Measurements from ENCODE around the gene RTKN2. TPM values are rescaled to one million over a fixed set of nuclear protein-coding genes. Genes with fewer than 3 reads are reported as not detected.

RTKN2 gene
- total RNA-seq, 1 donor from 2014 or later: 3.9 TPM

DNA sequence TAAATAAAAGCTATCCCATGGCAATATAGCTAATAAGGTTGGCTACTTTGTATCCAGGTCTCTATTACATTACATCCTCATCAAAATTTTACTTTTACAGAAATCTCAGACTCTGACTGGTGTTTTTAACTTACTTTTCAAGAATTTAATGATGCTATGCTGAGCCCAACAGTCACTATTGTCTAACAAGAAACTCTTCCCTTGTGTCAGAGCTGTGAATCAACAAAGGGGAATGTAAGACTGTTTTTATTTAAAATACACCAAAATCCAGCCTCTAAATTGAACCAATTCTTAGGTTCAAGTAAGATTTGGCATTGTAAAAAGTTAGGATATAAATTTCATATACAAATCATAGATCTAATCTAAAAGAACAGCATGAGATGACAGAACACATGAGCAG is 7.0 kb downstream of the RTKN2 start:
- Mint-ChIP-seq H3K4me3 (ENCODE audit: unreplicated experiment) (no peak overlapping the region), H3K27ac (ENCODE audit: unreplicated experiment) (no peak overlapping the region), H3K36me3 (ENCODE audit: low read depth) (no peaks in the 10 kb centered on the region), H3K27me3 (ENCODE audit: low read depth) (no peaks in the 10 kb centered on the region), H3K9me3 (ENCODE audit: low read depth) (no peaks in the 10 kb centered on the region), H3K4me1 (ENCODE audit: low read depth) (peaks cover 23% of the 10 kb centered on the region)
- no peak for DNase-seq (ENCODE audit: low spot score)
- TF ChIP-seq, protein P1, sequence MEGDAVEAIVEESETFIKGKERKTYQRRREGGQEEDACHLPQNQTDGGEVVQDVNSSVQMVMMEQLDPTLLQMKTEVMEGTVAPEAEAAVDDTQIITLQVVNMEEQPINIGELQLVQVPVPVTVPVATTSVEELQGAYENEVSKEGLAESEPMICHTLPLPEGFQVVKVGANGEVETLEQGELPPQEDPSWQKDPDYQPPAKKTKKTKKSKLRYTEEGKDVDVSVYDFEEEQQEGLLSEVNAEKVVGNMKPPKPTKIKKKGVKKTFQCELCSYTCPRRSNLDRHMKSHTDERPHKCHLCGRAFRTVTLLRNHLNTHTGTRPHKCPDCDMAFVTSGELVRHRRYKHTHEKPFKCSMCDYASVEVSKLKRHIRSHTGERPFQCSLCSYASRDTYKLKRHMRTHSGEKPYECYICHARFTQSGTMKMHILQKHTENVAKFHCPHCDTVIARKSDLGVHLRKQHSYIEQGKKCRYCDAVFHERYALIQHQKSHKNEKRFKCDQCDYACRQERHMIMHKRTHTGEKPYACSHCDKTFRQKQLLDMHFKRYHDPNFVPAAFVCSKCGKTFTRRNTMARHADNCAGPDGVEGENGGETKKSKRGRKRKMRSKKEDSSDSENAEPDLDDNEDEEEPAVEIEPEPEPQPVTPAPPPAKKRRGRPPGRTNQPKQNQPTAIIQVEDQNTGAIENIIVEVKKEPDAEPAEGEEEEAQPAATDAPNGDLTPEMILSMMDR (IDR thresholded peaks at IDR 0.05): no peak

DNA sequence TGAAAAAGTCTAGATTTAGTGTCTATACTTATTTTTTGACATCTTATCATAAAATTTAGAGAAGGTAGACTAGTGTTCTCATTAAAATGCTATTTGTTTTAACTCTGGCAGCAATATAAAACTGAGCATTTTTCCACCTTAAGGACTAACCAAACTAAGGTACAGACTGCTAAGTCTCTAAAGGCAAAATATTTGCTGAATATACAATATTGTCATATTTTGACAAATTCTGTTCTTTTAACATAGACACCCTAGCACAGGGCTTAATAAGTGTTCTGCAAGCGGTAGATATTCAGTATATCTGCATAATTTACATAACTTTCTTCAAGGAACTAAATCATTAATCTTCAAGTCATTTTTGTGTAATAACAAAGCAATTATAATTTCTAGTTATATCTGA is 8.6 kb downstream of the RTKN2 start:
- no peak overlapping the region for H3K27ac Mint-ChIP-seq (ENCODE audit: unreplicated experiment)
- H3K36me3 Mint-ChIP-seq (ENCODE audit: low read depth): no peaks in the 10 kb centered on the region

DNA sequence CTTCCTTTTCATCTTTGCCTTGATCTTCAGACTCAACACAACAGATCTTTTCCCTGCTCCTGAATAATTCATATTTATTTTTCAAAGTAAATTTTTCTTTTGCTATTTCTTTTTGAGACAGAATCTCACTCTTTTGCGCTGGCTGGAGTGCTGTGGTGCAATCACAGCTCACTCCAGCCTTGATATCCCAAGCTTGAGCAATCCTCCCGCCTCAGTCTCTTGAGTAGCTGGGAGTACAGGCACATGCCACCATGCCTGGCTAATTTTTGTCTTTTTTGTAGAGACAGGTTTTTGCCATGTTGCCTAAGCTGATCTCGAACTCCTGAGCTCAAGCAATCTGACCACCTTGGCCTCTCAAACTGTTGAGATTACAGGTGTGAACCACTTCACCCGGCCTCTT is 9.2 kb downstream of the RTKN2 start:
- H3K27ac Mint-ChIP-seq (ENCODE audit: unreplicated experiment): no peak overlapping the region
- TF ChIP-seq, protein P1 (IDR thresholded peaks at IDR 0.05): no peak
- no peaks in the 10 kb centered on the region for H3K9me3 Mint-ChIP-seq (ENCODE audit: low read depth)
- H3K36me3 Mint-ChIP-seq (ENCODE audit: low read depth): no peaks in the 10 kb centered on the region
- peaks cover 16% of the 10 kb centered on the region for H3K4me1 Mint-ChIP-seq (ENCODE audit: low read depth)
- no peaks in the 10 kb centered on the region for H3K27me3 Mint-ChIP-seq (ENCODE audit: low read depth)
- H3K4me3 Mint-ChIP-seq (ENCODE audit: unreplicated experiment): no peak overlapping the region
- no peak for DNase-seq (ENCODE audit: low spot score)

More for the DNA sequence above, 8.6 kb downstream of the RTKN2 start:
- DNase-seq (ENCODE audit: low spot score): no peak
- Mint-ChIP-seq H3K4me1 (ENCODE audit: low read depth) (peaks cover 21% of the 10 kb centered on the region), H3K4me3 (ENCODE audit: unreplicated experiment) (no peak overlapping the region), H3K9me3 (ENCODE audit: low read depth) (no peaks in the 10 kb centered on the region), H3K27me3 (ENCODE audit: low read depth) (no peaks in the 10 kb centered on the region)
- TF ChIP-seq, protein P1 (IDR thresholded peaks at IDR 0.05): no peak

DNA sequence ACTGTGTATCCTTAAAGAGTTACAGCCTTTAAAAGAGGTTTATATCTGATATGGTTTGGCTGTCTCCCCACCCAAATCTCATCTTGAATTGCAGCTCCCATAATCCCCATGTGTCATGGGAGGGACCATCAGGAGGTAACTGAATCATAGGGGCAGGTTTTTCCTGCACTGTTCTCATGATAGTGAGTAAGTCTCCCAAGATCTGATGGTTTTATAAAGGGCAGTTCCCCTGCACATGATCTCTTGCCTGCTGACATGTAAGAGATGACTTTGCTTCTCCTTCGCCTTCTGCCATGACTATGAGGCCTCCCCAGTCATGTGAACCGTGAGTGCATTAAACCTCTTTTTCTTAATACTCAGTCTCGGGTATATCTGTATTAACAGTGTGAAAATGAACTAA is 9.7 kb downstream of the RTKN2 start:
- H3K4me3 Mint-ChIP-seq (ENCODE audit: unreplicated experiment): no peak overlapping the region
- H3K27me3 Mint-ChIP-seq (ENCODE audit: low read depth): no peaks in the 10 kb centered on the region
- no peak overlapping the region for H3K27ac Mint-ChIP-seq (ENCODE audit: unreplicated experiment)
- TF ChIP-seq, protein P1 (IDR thresholded peaks at IDR 0.05): no peak
- H3K9me3 Mint-ChIP-seq (ENCODE audit: low read depth): peaks cover 3% of the 10 kb centered on the region
- peaks cover 10% of the 10 kb centered on the region for H3K4me1 Mint-ChIP-seq (ENCODE audit: low read depth)
- DNase-seq (ENCODE audit: low spot score): no peak
- H3K36me3 Mint-ChIP-seq (ENCODE audit: low read depth): no peaks in the 10 kb centered on the region

DNA sequence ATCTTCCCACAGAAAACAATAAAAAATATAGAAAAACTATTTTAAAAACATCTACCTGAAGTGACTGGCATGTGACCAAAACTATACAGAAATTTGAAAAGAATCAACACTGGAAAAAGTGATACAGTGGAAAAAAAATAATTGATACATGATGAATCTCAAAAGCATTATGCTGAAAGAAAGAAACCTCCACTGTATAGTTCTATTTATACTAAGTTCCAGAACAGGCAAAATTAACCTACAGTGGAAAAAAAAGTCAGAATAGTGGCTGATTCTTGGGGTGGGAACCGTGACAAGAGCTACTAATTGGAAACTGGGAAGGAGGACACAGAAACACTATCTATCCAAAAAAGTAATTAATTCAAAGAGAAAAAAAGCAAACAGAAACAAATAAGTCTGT is 14.9 kb downstream of the RTKN2 start:
- Mint-ChIP-seq H3K27ac (ENCODE audit: unreplicated experiment) (no peak overlapping the region), H3K4me3 (ENCODE audit: unreplicated experiment) (no peak overlapping the region), H3K9me3 (ENCODE audit: low read depth) (peaks cover 3% of the 10 kb centered on the region), H3K36me3 (ENCODE audit: low read depth) (no peaks in the 10 kb centered on the region), H3K4me1 (ENCODE audit: low read depth) (peaks cover 33% of the 10 kb centered on the region), H3K27me3 (ENCODE audit: low read depth) (no peaks in the 10 kb centered on the region)
- TF ChIP-seq, protein P1 (IDR thresholded peaks at IDR 0.05): no peak
- DNase-seq (ENCODE audit: low spot score): no peak
